PC-3 (cell line): ENCODE measurements around the gene NFATC1. TPM values are rescaled to one million over a fixed set of nuclear protein-coding genes. Genes with fewer than 3 reads are reported as not detected.

Source experiments
- ATAC-seq: fragments of 200-7000 bp; cut with Tn5 transposase; 2 replicates; pipeline ENCODE4 v1.9.1; 2020; ENCODE audit warnings: mild to moderate bottlenecking, moderate library complexity
- BruUV-seq: library from RNA; stranded (reverse); fragments of 400-500 nt; replicated peaks from 2 replicates; lab custom pipeline; 2021; lab: Mats Ljungman, UMichigan
- CTCF ChIA-PET: fragments of 300-600 bp; sonication (Branson Sonifier 250); formaldehyde crosslinking; loops from one replicate; lab custom pipeline; 2022; ENCODE audit warnings: antibody characterized with exemption; lab: Charles Lee
- POLR2A ChIA-PET: fragments of 300-600 bp; sonication (Branson Sonifier 250); formaldehyde crosslinking; loops from one replicate; lab custom pipeline; 2022; ENCODE audit warnings: antibody characterized with exemption; ENCODE audit not compliant: unreplicated experiment; lab: Charles Lee
- DNase-seq: peaks from one replicate; pipeline ENCODE4 v3.0.0-alpha.2; 2015
- H2AFZ ChIP-seq: fragments of 300-600 bp; sonication (generic); 2 replicates; pipeline ENCODE4 v1.6.0; 2016; ENCODE audit warnings: antibody characterized with exemption, low read length
- H3F3A ChIP-seq: fragments of 300-600 bp; sonication (generic); one replicate; pipeline ENCODE4 v1.6.0; 2017; ENCODE audit warnings: antibody characterized with exemption, low read length, control low read depth, mild to moderate bottlenecking; ENCODE audit not compliant: unreplicated experiment
- H3K27ac ChIP-seq: fragments of 300-600 bp; sonication (generic); 2 replicates; pipeline ENCODE4 v1.5.1; 2016; ENCODE audit warnings: mild to moderate bottlenecking, low read length
- H3K27me3 ChIP-seq: fragments of 300-600 bp; sonication (generic); 2 replicates; pipeline ENCODE4 v1.6.1; 2016; ENCODE audit warnings: low read length, mixed read lengths
- H3K36me3 ChIP-seq: fragments of 300-600 bp; sonication (generic); 2 replicates; pipeline ENCODE4 v1.6.1; 2016; ENCODE audit warnings: low read depth, mixed run types, low read length, mixed read lengths
- H3K4me1 ChIP-seq: fragments of 300-600 bp; sonication (generic); 2 replicates; pipeline ENCODE4 v1.5.1; 2016; ENCODE audit warnings: low read length; ENCODE audit not compliant: insufficient read depth
- H3K4me2 ChIP-seq: fragments of 300-600 bp; sonication (generic); 2 replicates; pipeline ENCODE4 v1.6.0; 2016; ENCODE audit warnings: low read length
- H3K4me3 ChIP-seq: fragments of 300-600 bp; sonication (generic); 2 replicates; pipeline ENCODE4 v1.5.1; 2016; ENCODE audit warnings: mild to moderate bottlenecking, low read length, mixed read lengths
- H3K79me2 ChIP-seq: fragments of 300-600 bp; sonication (generic); 2 replicates; pipeline ENCODE4 v1.6.1; 2017; ENCODE audit warnings: low read length, mixed read lengths
- H3K9ac ChIP-seq: fragments of 300-600 bp; sonication (generic); 2 replicates; pipeline ENCODE4 v1.6.0; 2016; ENCODE audit warnings: mild to moderate bottlenecking, low read length
- H3K9me2 ChIP-seq: fragments of 300-600 bp; sonication (generic); replicated peaks from 2 replicates; pipeline ENCODE4 v1.6.1; 2016; ENCODE audit warnings: mixed run types, low read length, mixed read lengths
- H3K9me3 ChIP-seq: fragments of 300-600 bp; sonication (generic); 2 replicates; pipeline ENCODE4 v1.6.1; 2016; ENCODE audit warnings: low read length, mixed read lengths
- H4K20me1 ChIP-seq: fragments of 300-600 bp; sonication (generic); 2 replicates; pipeline ENCODE4 v1.6.1; 2016; ENCODE audit warnings: low read length, mixed read lengths
- CTCF ChIP-seq: fragments of 300-600 bp; sonication (generic); conservative IDR thresholded peaks from 2 replicates; pipeline ENCODE4 v1.5.1; 2017; ENCODE audit warnings: antibody characterized with exemption, low read depth, mild to moderate bottlenecking, low read length
- EZH2 ChIP-seq: fragments of 300-600 bp; sonication (generic); IDR thresholded peaks from one replicate; pipeline ENCODE4 v1.6.1; 2017; ENCODE audit warnings: antibody characterized with exemption, mild to moderate bottlenecking, low read length; ENCODE audit not compliant: unreplicated experiment
- EZH2phosphoT487 ChIP-seq: fragments of 300-600 bp; sonication (generic); IDR thresholded peaks from 2 replicates; pipeline ENCODE4 v1.6.1; 2018; ENCODE audit warnings: mild to moderate bottlenecking, antibody characterized with exemption, low read length, borderline replicate concordance
- intact Hi-C: fragments of 100-400 bp; cut with micrococcal nuclease; formaldehyde crosslinking; loops from 2 replicates; pipeline ENCODE4 v1.9.0; 2023
- total RNA-seq: library from RNA; depleted of rRNA; stranded (reverse); fragments of >200 nt; gene quantifications from 2 replicates; pipeline ENCODE4 v1.2.3, GENCODE V29; 2014

NFATC1 gene
- total RNA-seq, 1 experiment from 2014 or later: 5.9 TPM

DNA sequence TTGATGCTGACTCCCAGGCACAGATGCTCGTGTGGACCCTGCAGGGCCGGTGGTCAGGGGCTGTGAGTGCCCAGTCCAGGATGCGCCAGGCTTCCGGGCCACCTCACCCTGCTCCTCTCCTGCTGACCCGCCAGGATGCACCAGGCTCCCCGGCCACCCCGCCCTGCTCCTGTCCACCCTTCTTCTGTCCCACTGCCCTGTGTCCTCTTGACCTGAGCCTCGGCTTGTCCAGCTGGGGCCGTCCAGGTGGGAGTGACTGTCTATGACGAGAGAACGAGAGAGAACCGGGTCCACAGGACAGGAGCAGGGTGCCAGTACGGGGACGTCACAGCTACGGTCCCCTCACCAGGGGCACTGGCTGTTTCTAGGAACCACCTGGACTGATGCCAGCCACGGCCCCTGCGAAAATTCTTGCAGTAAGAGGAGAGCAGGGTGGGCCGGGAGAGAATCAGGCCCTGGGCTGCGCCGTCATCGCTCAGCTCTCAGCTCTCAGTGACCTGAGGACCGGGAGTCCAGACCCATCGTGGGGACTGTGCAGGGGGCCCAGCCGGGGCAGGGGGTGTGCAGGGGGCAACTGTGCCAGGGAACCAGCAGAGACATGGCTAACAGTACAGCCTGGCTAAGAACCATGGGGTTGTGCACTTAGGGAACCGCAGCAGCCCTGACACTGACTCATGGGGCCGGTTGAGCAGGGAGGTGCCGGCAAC is 12.9 kb upstream of the NFATC1 start:
- intact Hi-C loops: loop anchor here (5.0 kb wide), 1 partner anchor 64 kb away; no protein-coding TSS in a partner anchor
- Histone ChIP-seq H3K9ac (no peak overlapping the region), H3K27ac (no peak overlapping the region), H3K36me3 (no peaks in the 10 kb centered on the region), H3K27me3 (no peaks in the 10 kb centered on the region), H3K4me1 (peaks cover 4% of the 10 kb centered on the region; the same call in 1 of the 2 replicates), H3K79me2 (no peaks in the 10 kb centered on the region), H3K4me2 (no peak overlapping the region), H4K20me1 (no peaks in the 10 kb centered on the region), H3K4me3 (no peak overlapping the region), H3K9me2 (no peaks in the 10 kb centered on the region), H3F3A (no peaks in the 10 kb centered on the region), H3K9me3 (no peaks in the 10 kb centered on the region), H2AFZ (no peak overlapping the region)
- ChIA-PET CTCF (no interaction called here), POLR2A (no interaction called here)
- ATAC-seq (peak; percentile 17; the same call in 1 of the 2 replicates), DNase-seq (peak; percentile 40)
- no peak for TF ChIP-seq EZH2phosphoT487
- TF ChIP-seq CTCF: no peak
- no peak for TF ChIP-seq EZH2
- BruUV-seq: no TSS peak

GRCh38 chr18:79383388-79384056 is 12.2 kb upstream of the NFATC1 start:
- BruUV-seq: no TSS peak
- Histone ChIP-seq H3K9me3 (no peaks in the 10 kb centered on the region), H3K9me2 (no peaks in the 10 kb centered on the region), H2AFZ (no peak overlapping the region), H3K79me2 (no peaks in the 10 kb centered on the region), H3K27me3 (no peaks in the 10 kb centered on the region), H4K20me1 (no peaks in the 10 kb centered on the region), H3K9ac (no peak overlapping the region), H3K4me3 (no peak overlapping the region), H3K4me1 (peaks cover 4% of the 10 kb centered on the region; the same call in 1 of the 2 replicates), H3K27ac (no peak overlapping the region), H3F3A (no peaks in the 10 kb centered on the region), H3K36me3 (no peaks in the 10 kb centered on the region), H3K4me2 (no peak overlapping the region)
- intact Hi-C loops: loop anchor here (5.0 kb wide), 1 partner anchor 64 kb away; no protein-coding TSS in a partner anchor
- ChIA-PET CTCF (no interaction called here), POLR2A (no interaction called here)
- ATAC-seq: no peak
- no peak for DNase-seq
- TF ChIP-seq EZH2 (no peak), CTCF (no peak), EZH2phosphoT487 (no peak)
